Measurements from ENCODE around the gene PARP4. TPM values are rescaled to one million over a fixed set of nuclear protein-coding genes. Genes with fewer than 3 reads are reported as not detected.

Gene PARP4
- total RNA-seq, 1 experiment from 2014 or later: 25.9 TPM

- DNase-seq: no peak
- Histone ChIP-seq H3K9me3 (ENCODE audit: control insufficient read depth, low read depth, low read length) (no peaks in the 10 kb centered on the region), H2AK5ac (ENCODE audit: insufficient read length, low read length) (no peak overlapping the region), H3T11ph (ENCODE audit: low read length) (no peak overlapping the region), H2BK120ac (ENCODE audit: low read depth, low read length, poor library complexity, severe bottlenecking) (no peak overlapping the region), H3K27ac (ENCODE audit: insufficient read length, low read depth, low read length) (no peak overlapping the region), H4K91ac (ENCODE audit: insufficient read length, low read depth, low read length) (no peak overlapping the region), H2BK15ac (ENCODE audit: low read depth, low read length) (no peak overlapping the region), H3K9ac (ENCODE audit: extremely low read depth, insufficient read length, low read length) (no peak overlapping the region), H2AFZ (ENCODE audit: low read length) (no peak overlapping the region), H3K56ac (ENCODE audit: insufficient read length, low read depth, low read length) (no peak overlapping the region), H4K5ac (ENCODE audit: insufficient read length, low read depth, low read length) (no peak overlapping the region), H3K79me2 (ENCODE audit: insufficient read depth, low read length) (no peaks in the 10 kb centered on the region), H3K23me2 (ENCODE audit: insufficient read length, low read depth, low read length, poor library complexity, severe bottlenecking) (no peaks in the 10 kb centered on the region), H3K4me2 (ENCODE audit: insufficient read depth, insufficient read length, low read length) (no peak overlapping the region), H3K27me3 (ENCODE audit: insufficient read depth, low read length) (no peaks in the 10 kb centered on the region), H2BK12ac (ENCODE audit: insufficient read length, low read depth, low read length) (no peak overlapping the region), H3K18ac (ENCODE audit: insufficient read length, low read depth, low read length) (no peak overlapping the region), H3K4ac (ENCODE audit: low read depth, low read length) (no peak overlapping the region), H4K8ac (replicated peaks; ENCODE audit: insufficient read length, low read depth, low read length) (no peak overlapping the region), H4K20me1 (ENCODE audit: control insufficient read depth, insufficient read depth, insufficient read length) (no peaks in the 10 kb centered on the region), H3K23ac (ENCODE audit: insufficient read length, low read depth, low read length) (no peak overlapping the region), H3K79me1 (ENCODE audit: insufficient read depth, low read depth, low read length, poor library complexity, severe bottlenecking) (no peaks in the 10 kb centered on the region), H3K4me1 (ENCODE audit: insufficient read depth, low read length) (no peaks in the 10 kb centered on the region), H3K14ac (ENCODE audit: insufficient read depth, low read length) (no peak overlapping the region), H2BK20ac (ENCODE audit: low read depth, low read length, poor library complexity, severe bottlenecking) (no peak overlapping the region), H2BK5ac (ENCODE audit: insufficient read length, low read length) (no peak overlapping the region)
- Mint-ChIP-seq H3K9me3 (no peaks in the 10 kb centered on the region), H3K4me3 (no peak overlapping the region), H3K4me1 (peaks cover 3 to 7% of the 10 kb centered on the region in 2 experiments), H3K27ac (no peak overlapping the region), H3K27me3 (ENCODE audit: low read depth) (no peaks in the 10 kb centered on the region), H3K36me3 (ENCODE audit: insufficient read depth in 1 of 3, low read depth in 3 of 3) (peaks cover 18 to 46% (median 36%) of the 10 kb centered on the region in 3 experiments; a peak in 6 of 7 replicates)
- WGBS (ENCODE audit: extremely low coverage, insufficient read length, low lambda C conversion rate): no CpG with 5 or more reads among the region's 2 CpGs
- TF ChIP-seq, protein P1, sequence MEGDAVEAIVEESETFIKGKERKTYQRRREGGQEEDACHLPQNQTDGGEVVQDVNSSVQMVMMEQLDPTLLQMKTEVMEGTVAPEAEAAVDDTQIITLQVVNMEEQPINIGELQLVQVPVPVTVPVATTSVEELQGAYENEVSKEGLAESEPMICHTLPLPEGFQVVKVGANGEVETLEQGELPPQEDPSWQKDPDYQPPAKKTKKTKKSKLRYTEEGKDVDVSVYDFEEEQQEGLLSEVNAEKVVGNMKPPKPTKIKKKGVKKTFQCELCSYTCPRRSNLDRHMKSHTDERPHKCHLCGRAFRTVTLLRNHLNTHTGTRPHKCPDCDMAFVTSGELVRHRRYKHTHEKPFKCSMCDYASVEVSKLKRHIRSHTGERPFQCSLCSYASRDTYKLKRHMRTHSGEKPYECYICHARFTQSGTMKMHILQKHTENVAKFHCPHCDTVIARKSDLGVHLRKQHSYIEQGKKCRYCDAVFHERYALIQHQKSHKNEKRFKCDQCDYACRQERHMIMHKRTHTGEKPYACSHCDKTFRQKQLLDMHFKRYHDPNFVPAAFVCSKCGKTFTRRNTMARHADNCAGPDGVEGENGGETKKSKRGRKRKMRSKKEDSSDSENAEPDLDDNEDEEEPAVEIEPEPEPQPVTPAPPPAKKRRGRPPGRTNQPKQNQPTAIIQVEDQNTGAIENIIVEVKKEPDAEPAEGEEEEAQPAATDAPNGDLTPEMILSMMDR (conservative IDR thresholded peaks at IDR 0.05): no peak
Observed at GRCh38 chr13:24463078-24463477, 49.5 kb downstream of the PARP4 start.

All from H9 (cell line).